ENCODE measurements around the gene RTTN. TPM values are rescaled to one million over a fixed set of nuclear protein-coding genes. Genes with fewer than 3 reads are reported as not detected.
"Not testable (repeated sequence)": the region's sequence is repeated elsewhere in the genome, so short reads cannot be mapped to it uniquely, and the experiment has no call there.

RTTN gene
- polyA plus RNA-seq (2011; rRNA removed) (5.4 and 8.2 TPM in 2 replicates), polyA minus RNA-seq (2011; rRNA and poly(A)+ RNA removed) (15.2 and 16.2 TPM in 2 replicates)

GRCh38 chr18:70205421-70206397 lies at the start of gene RTTN:
TSS of gene RTTN (minus strand) at chr18:70205687. CDS start at chr18:70205658, 29 bp downstream.
- DNase-seq (ENCODE audit: low read depth) = peak; percentile 69
- POLR2A ChIA-PET = interaction anchor here (0.6 kb wide), 1 partner anchor 158 kb away, joined by 3 read pairs; no protein-coding TSS in a partner anchor
- Histone ChIP-seq H3K36me3 (ENCODE audit: control insufficient read depth, insufficient read depth, low read length) (no peaks in the 10 kb centered on the region), H3K4me3 (ENCODE audit: low read depth, low read length) (peak within 1 kb of the TSS; percentile 90), H3K27me3 (ENCODE audit: control insufficient read depth, insufficient read depth, low read length) (no peaks in the 10 kb centered on the region)
- CTCF ChIA-PET = interaction anchor here (0.8 to 2.7 kb wide), 5 partner anchors 11 to 246 kb away, joined by 3 to 12 read pairs (median 3); no protein-coding TSS in a partner anchor
- no peak for TF ChIP-seq CTCF (IDR thresholded peaks at IDR 0.05; ENCODE audit: insufficient read depth, low read depth, low read length)

GRCh38 chr18:70250781-70251180 lies 45.3 kb upstream of the RTTN start:
- Histone ChIP-seq H3K4me3 (ENCODE audit: low read depth, low read length) (no peak overlapping the region), H3K36me3 (ENCODE audit: control insufficient read depth, insufficient read depth, low read length) (no peaks in the 10 kb centered on the region), H3K27me3 (ENCODE audit: control insufficient read depth, insufficient read depth, low read length) (no peaks in the 10 kb centered on the region)
- no peak for DNase-seq (ENCODE audit: low read depth)
- no peak for TF ChIP-seq CTCF (IDR thresholded peaks at IDR 0.05; ENCODE audit: insufficient read depth, low read depth, low read length)
- CTCF ChIA-PET = no interaction called here
- POLR2A ChIA-PET = no interaction called here

- DNase-seq (ENCODE audit: low read depth); CTCF ChIA-PET; H3K4me3 ChIP-seq (ENCODE audit: low read depth, low read length); POLR2A ChIA-PET; H3K36me3 ChIP-seq (ENCODE audit: control insufficient read depth, insufficient read depth, low read length); H3K27me3 ChIP-seq (ENCODE audit: control insufficient read depth, insufficient read depth, low read length): not testable (repeated sequence)
Observed at GRCh38 chr18:70249861-70250260, 44.4 kb upstream of the RTTN start.

GRCh38 chr18:70249118-70249517 lies 43.6 kb upstream of the RTTN start:
- DNase-seq (ENCODE audit: low read depth) = peak; percentile 7
- Histone ChIP-seq H3K4me3 (ENCODE audit: low read depth, low read length) (no peak overlapping the region), H3K36me3 (ENCODE audit: control insufficient read depth, insufficient read depth, low read length) (no peaks in the 10 kb centered on the region), H3K27me3 (ENCODE audit: control insufficient read depth, insufficient read depth, low read length) (no peaks in the 10 kb centered on the region)
- CTCF ChIA-PET = no interaction called here
- POLR2A ChIA-PET = no interaction called here
- TF ChIP-seq CTCF (IDR thresholded peaks at IDR 0.05; ENCODE audit: insufficient read depth, low read depth, low read length) = no peak

GRCh38 chr18:70246061-70246466 lies 40.6 kb upstream of the RTTN start:
- H3K27me3 ChIP-seq (ENCODE audit: control insufficient read depth, insufficient read depth, low read length) = no peaks in the 10 kb centered on the region
- DNase-seq (ENCODE audit: low read depth) = no peak
- ChIA-PET CTCF (interaction anchor here (1.4 kb wide), 1 partner anchor 16 kb away, joined by 3 read pairs; no protein-coding TSS in a partner anchor), POLR2A (no interaction called here)
- no peaks in the 10 kb centered on the region for H3K36me3 ChIP-seq (ENCODE audit: control insufficient read depth, insufficient read depth, low read length)
- H3K4me3 ChIP-seq (ENCODE audit: low read depth, low read length) = no peak overlapping the region
- no peak for TF ChIP-seq CTCF (IDR thresholded peaks at IDR 0.05; ENCODE audit: insufficient read depth, low read depth, low read length)

Measured in BJ (cell line).